Measurements from ENCODE around the gene MGST2. TPM values are rescaled to one million over a fixed set of nuclear protein-coding genes. Genes with fewer than 3 reads are reported as not detected.

Gene MGST2
- total RNA-seq, 1 donor from 2014 or later, result 43.2 TPM

GRCh38 chr4:139711461-139711860, 45.8 kb downstream of the MGST2 start:
- Mint-ChIP-seq H3K27ac (no peak overlapping the region), H3K9me3 (no peaks in the 10 kb centered on the region), H3K4me1 (ENCODE audit: unreplicated experiment) (peaks cover 6% of the 10 kb centered on the region), H3K36me3 (peaks cover 14% of the 10 kb centered on the region), H3K27me3 (no peaks in the 10 kb centered on the region), H3K4me3 (no peak overlapping the region)
- no peak for DNase-seq (ENCODE audit: extremely low spot score, unreplicated experiment)
- no peak for TF ChIP-seq CTCF (conservative IDR thresholded peaks at IDR 0.05)

GRCh38 chr4:139712882-139713281, 47.3 kb downstream of the MGST2 start:
- no peak for DNase-seq (ENCODE audit: extremely low spot score, unreplicated experiment)
- Mint-ChIP-seq H3K4me1 (ENCODE audit: unreplicated experiment) (peaks cover 6% of the 10 kb centered on the region), H3K27ac (no peak overlapping the region), H3K4me3 (no peak overlapping the region), H3K36me3 (peaks cover 23% of the 10 kb centered on the region), H3K27me3 (no peaks in the 10 kb centered on the region), H3K9me3 (no peaks in the 10 kb centered on the region)
- no peak for TF ChIP-seq CTCF (conservative IDR thresholded peaks at IDR 0.05)

GRCh38 chr4:139715746-139716391, 50.2 kb downstream of the MGST2 start:
- no peak for DNase-seq (ENCODE audit: extremely low spot score, unreplicated experiment)
- no peak overlapping the region for H3K4me3 Mint-ChIP-seq
- H3K36me3 Mint-ChIP-seq, result peaks cover 26% of the 10 kb centered on the region
- peak overlapping the region; percentile 46 for H3K27ac Mint-ChIP-seq
- H3K9me3 Mint-ChIP-seq, result no peaks in the 10 kb centered on the region
- peaks cover 6% of the 10 kb centered on the region for H3K4me1 Mint-ChIP-seq (ENCODE audit: unreplicated experiment)
- no peak for TF ChIP-seq CTCF (conservative IDR thresholded peaks at IDR 0.05)
- no peaks in the 10 kb centered on the region for H3K27me3 Mint-ChIP-seq

- DNase-seq (ENCODE audit: extremely low spot score, unreplicated experiment), result no peak
These were observed 52.7 kb downstream of the MGST2 start for GRCh38 chr4:139718358-139718757.

GRCh38 chr4:139718833-139719232, 53.2 kb downstream of the MGST2 start:
- Mint-ChIP-seq H3K27me3 (no peaks in the 10 kb centered on the region), H3K9me3 (no peaks in the 10 kb centered on the region), H3K4me3 (no peak overlapping the region), H3K36me3 (peaks cover 23% of the 10 kb centered on the region), H3K4me1 (ENCODE audit: unreplicated experiment) (peaks cover 6% of the 10 kb centered on the region), H3K27ac (no peak overlapping the region)
- TF ChIP-seq CTCF (conservative IDR thresholded peaks at IDR 0.05), result no peak
- DNase-seq (ENCODE audit: extremely low spot score, unreplicated experiment), result no peak

More at GRCh38 chr4:139718358-139718757, 52.7 kb downstream of the MGST2 start:
- peaks cover 23% of the 10 kb centered on the region for H3K36me3 Mint-ChIP-seq
- H3K9me3 Mint-ChIP-seq, result no peaks in the 10 kb centered on the region
- no peak overlapping the region for H3K27ac Mint-ChIP-seq
- peaks cover 6% of the 10 kb centered on the region for H3K4me1 Mint-ChIP-seq (ENCODE audit: unreplicated experiment)
- no peaks in the 10 kb centered on the region for H3K27me3 Mint-ChIP-seq
- no peak overlapping the region for H3K4me3 Mint-ChIP-seq
- no peak for TF ChIP-seq CTCF (conservative IDR thresholded peaks at IDR 0.05)

Measured in type B pancreatic cell (in vitro differentiated cells).